HG03025 (cell line): ENCODE data around the gene PUDP.
"Not testable (repeated sequence)": the region's sequence is repeated elsewhere in the genome, so short reads cannot be mapped to it uniquely, and the experiment has no call there.

Source experiments
- ATAC-seq: cut with Tn5 transposase; IDR thresholded peaks from one replicate; pipeline ENCODE4 v1.9.1; 2021; ENCODE audit warnings: mild to moderate bottlenecking, moderate library complexity; ENCODE audit not compliant: unreplicated experiment, low FRiP score

The PUDP gene

DNA sequence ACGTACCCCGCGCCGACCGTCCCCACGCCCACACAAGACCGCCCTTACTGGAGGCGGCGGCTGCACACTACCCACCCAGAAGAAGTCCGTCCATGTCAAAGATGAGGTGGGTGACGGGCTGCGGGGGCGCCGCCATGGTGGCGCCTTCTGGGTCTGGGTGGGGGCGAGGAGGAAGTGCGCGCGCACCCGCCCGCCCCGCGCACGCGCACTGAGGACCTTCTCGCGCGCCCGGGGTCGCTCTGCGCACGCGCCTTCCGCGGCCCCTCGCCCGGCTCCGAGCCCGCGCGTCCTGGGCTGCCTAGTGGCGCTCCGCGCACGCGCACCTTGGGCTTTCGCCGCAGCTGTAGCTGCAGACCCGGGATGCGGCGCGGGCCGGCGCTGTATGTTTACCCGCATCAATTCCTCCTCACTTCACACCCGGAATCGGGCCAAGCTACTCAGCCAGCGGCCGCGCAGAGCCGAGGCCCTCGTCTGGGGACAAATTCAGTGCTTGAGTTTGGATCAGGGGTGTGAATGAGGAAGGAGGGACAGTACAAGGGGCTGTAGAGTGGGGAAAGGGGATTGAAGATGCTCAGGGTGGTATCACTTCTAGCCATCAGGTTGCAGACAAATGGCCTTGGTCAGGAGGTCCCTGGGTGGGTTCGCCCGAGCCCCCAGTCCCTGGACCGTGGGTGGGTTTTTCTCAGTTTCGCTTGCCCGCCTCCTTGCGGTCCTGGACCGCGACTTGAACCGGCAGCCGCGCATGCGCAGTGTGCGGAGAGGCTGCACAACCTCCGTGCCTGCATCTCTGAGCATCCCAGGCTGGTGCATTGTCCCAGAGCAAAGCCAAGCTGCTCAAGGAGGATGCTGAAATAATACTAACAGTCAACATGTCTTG, at the start of gene PUDP:
Gene PUDP (minus strand): TSS at position 176 of the 877 bp plus-strand sequence. CDS start 40 bp downstream, at position 136.
- peak; percentile 81 for ATAC-seq

DNA sequence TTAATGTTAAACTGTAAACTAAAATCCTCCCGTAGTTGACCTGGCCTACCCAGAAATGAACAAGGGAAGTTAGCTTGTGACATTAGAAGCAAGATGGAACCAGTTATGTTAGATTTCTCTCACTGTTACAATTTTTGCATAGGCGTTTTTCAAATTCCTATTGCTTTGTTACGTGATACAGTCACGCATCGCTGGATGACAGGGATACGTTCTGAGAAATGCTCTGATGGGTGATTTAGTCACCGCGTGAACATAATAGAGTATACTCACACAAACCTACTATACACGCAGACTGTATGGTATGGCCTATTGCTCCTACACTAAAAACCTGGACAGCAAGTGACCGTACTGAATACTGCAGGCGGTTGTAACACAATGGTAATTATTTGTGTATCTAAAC, 46.7 kb upstream of the PUDP start:
- no peak for ATAC-seq

DNA sequence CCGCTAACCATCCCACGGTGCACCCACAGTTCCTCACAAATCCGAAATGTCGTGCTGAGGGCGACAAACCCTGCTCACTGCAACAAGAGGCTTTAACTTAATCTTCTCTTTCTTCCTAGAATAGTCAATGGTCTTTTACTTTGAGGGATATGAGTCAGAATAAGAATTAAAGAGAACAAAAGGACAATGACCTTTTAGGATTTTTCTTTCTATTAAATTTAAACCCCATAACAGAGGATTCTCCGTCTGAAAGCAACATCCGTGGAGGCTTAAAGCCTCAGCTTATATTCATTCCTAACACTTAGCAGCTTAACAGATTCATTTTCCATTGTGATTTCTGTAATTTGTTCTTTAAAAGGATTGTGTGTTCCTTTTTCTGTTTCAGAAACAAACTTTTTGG, 44.9 kb upstream of the PUDP start:
- ATAC-seq = no peak

DNA sequence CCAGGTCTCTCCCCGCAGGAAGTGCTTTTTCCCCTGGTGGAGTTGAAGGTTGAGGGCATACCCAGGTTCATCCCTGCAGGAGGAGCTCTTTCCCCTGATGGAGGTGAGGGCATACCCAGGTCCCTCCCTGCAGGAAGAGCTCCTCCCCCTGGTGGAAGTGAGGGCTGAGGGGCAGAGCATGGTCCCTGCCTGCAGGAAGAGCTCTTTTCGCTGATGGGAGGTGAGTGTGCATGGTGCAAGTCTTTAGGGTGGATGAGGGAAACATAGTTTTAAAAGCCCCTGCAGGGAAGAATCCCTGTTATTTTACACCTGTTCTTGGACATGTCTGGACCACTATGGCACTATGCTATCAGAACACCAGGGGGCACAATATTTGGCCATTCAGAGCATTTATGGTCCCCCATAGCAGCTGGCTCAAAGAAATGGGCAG, 43.7 kb upstream of the PUDP start:
- no peak for ATAC-seq

DNA sequence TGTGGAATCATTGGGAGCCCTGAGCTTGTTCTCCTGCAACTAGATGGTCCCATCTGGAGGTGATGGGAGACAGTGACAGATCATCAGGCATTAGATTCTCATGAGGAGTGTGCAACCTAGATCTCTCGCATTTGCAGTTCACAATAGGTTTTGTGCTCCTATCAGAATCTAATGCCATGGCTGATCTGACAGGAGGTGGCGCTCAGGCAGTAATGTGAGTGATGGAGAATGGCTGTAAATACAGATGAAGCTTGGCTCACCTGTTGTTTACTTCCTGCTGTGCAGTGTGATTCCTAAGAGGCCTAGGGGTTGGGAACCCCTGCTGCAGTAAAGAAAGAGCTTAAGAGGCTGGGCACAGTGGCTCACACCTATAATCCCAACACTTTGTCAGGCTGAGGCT, 42.2 kb upstream of the PUDP start:
- ATAC-seq = no peak

DNA sequence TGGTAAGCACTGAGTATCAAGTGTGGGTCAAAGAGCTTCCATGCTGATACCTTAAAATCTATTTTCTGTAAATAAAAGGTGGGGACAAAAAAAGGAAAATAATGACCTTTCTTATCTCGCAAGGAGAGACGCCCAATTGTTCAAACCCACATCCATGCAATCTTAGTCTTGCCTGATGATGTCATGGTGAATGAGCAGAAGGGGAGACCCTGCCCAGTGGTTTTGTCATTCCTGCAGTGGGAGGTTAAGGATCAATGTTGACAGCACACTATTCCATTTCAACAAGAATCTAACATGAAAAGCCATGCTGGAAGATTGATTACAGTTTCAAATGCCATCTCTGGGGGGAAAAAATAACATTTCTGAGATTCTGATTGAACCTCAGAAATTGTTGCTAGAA, 40.7 kb upstream of the PUDP start:
- ATAC-seq = no peak

DNA sequence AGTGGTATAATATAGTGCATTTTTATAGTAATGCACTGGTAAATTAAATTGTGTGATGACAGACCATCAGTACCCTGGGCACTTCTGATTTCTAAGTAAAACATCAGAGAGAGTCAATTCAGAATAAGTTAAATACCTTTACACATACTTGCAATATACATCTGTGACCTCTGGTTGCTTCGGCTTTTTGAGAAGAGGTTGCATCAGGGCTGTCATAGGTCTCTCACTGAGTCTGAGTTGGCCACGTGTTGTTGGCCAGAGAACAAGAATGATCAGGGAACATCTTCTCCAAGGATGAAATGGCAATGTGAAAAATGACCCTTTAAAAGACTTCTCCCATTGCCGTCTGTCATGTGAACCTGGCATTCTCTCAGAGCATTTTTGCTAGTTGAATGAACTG, 36.9 kb upstream of the PUDP start:
- no peak for ATAC-seq

DNA sequence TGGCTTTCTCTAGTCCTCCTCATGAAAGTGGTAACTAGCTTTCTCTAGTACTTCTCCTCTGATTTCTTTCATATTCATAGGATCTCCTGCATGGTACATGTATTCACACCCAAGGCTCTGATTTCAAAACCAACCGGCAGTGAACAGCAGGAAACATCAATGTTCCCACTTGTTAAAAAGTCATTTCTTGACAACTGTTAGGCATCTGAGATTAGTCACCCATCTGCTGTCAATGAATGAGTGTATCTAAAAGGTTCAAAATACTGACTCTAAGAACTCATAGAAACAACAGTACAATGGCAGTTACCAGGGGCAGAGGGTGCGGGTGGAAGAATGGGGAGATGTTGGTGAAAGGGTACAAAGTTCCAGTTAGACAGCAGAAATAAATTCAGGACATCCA, 31.5 kb upstream of the PUDP start:
- no peak for ATAC-seq

DNA sequence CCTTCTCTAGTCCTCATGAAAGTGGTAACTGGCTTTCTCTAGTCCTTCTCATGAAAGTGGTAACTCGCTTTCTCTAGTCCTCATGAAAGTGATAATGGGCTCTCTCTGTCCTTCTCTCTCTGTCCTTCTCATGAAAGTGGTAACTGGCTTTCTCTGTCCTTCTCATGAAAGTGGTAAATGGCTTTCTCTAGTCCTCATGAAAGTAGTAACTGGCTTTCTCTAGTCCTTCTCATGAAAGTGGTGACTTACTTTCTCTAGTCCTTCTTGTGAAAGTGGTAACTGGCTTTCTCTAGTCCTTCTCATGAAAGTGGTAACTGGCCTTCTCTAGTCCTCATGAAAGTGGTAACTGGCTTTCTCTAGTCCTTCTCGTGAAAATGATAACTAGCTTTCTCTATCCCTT, 30.9 kb upstream of the PUDP start:
- not testable (repeated sequence) for ATAC-seq

DNA sequence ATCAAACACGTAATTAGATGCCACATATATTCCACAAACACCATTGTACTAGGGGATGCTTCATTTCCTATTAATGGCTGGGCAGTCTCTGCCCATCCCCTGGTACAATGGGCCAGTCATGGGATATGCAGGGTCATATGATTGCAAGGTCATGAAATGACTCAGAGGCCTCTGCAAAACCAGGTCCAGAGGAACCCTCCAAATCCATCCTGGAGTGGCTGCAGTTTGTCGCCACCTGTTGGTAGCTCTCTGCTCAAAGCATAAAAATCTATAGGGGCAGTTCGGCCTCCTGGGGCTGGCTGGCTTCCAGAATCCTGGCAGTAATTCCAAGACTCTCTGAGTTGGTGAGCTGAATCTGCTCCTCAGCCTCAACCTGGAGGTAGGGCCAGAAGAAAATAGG, 22.9 kb upstream of the PUDP start:
- no peak for ATAC-seq

DNA sequence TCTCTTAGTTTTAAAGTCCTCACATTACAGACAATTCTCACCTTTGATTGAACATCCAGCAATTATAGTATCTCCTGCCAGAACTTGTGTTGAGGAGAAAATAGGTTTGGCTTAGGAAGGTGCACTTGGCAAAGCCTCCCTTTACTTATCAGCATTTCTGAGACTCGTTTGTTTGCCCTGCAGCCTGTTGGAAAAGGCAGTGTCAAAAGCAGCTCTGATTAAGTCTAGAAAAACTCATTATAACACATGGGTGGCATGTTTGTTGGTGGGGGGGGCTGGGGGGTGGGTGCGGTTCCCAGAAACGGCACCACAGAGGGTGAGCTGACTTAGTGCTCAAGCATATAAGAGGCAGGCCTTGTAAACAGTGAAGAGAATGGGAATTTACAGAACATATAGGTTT, 21.7 kb upstream of the PUDP start:
- no peak for ATAC-seq

DNA sequence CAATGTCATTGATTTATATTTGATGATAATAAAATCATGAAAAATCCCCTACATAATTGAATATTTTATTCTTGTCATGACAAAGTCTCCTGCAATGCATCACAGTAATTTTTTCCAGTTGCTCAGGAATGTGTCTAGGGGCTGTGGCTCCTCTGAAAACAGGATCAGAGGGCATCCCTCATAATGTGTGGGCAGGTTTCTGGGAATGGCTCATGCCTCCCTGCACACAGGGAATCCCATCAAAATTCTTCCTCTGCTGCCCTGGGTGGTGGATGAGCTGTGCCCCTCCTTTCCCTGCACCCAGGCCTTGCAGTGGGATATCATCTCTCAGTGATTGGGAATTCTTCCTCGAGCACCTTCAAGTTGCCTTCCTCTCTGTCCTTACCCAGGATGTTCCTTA, 20.4 kb upstream of the PUDP start:
- ATAC-seq = no peak

DNA sequence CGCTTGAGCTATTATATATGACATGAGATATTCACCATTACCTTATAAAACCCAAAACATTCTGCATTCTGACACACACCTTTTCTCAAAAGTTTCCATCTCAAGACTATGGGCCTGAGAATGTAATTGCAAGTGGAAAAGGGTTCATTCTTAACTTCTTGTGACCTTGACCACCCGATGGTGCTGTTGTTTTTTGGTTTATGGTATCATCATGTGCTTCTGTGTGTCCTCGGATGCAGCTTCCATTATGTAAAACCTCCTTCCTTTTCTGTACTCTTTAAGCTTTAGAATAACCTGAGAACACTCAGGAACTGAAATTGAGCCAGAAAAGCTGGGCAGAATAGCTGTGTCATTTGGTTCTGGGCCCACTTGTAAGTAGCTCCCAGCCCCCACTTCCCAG, 16.2 kb upstream of the PUDP start:
- no peak for ATAC-seq

DNA sequence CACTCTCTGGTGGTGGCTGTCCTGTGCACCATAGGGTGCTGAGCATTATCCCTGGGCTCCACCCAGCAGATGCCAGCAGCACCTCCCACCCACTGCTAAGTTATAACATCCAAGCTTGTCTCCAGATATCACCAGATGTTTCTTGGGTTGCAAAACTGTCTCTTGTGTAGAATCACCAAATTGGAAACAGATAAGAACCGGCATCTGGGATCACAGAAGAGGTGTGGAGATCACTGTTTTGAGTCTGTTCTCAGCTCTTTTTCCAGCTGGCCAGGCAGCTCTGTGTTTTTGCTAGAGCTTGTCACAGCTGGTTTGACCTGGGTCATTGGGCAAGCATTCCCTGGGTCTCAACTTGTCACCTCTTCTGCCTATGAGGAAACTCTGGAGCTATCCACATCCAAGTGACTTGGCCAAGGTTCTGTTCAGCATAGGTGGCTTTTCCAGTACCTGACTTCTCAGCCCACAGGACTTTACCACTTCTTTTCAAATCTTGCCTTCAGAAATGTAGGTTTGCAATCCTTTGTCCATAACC, 15.3 kb upstream of the PUDP start:
- no peak for ATAC-seq

DNA sequence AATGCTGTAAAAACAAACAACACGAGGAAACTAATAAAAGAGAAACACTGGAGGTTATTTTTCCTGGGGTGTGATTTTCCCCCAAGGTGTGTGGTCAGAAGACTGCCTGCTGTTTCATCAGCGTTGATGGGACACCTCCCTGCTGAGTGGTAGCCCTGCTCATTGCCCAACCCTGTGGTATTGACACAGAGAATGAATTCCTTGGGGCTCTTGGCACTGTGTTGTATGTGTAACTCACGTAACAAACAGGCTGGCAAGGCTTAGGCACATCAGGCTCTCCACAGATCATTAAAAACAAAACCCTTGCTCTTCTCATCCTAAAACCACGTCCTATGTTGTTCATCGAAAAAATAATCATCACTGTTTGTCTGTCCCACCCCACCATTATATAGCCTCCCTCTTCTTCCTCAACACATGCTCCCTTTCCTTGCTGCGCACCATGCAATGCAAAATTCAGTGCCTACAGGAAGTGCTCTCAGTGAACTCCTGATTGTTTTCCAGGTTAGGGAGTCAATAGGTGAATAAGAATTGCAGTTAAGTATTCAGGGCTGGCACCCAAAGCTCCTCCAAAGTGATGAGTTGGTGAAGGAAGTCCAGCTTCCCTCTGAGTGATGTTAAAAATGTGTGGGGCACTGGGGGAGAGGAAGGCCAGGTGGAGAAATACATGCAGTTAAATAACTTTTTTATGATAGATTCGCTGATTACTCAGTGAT, 11.4 kb upstream of the PUDP start:
- ATAC-seq = no peak

DNA sequence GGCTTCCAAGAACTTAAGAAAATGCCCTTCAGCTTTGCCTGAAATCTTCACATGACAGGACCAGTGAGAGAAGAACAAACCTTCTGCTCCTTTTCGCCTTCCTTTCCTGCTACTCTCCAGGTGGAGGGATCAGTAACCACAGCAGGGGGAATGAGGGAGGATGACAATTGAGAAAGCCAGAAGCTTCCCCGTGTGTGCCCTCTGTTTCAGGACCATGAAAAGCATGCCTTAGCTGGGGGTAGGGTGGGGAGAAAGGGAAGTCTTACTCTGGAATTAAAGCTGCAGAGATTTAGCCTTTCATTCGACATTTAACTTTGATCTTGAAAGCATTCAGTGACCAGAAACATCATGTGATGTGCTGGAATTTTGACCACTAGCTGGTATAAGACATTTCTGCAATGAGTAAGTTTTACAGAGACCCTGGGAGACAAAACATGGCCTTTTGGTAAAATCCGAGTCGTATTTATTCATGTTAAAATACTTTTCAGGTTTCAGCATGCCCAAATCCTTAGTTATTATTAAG, 10.6 kb upstream of the PUDP start:
- no peak for ATAC-seq

DNA sequence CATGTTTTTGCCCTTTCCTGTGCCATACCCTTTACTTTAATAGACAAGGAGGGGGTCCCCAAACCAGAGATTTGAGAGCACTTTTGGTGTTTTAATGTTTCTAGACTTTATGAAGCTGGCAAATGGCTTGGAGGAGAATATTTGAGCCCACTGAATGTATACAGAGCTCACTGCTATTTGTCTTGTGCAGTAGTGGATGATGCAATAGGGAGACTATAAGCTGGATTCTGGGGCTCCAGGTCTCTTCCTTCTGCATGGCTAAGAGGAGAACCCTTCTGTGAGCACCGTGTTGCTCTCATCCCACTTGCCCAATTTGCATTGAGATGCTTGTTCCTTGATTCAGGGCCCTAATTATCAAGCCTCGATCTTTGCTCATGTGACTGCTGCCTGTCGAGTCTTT, 8.9 kb upstream of the PUDP start:
- no peak for ATAC-seq

DNA sequence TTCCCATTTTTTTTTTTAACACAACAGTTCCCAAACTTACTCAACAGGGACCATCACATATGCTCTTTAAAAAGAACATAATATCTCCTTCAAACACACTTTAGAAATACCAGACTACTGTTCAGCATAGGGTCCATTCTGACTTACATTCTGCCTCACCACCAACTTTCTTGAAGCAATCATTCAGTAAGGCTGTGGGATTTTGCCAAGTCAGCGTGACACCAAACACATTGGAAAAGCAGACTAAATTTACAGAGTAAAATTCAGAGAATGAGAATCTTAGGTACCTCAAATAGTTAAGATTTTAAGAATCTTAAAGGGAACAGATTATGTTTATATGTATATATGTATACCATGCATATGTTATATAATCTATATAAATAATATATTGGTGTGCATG, 7.2 kb upstream of the PUDP start:
- ATAC-seq = no peak

DNA sequence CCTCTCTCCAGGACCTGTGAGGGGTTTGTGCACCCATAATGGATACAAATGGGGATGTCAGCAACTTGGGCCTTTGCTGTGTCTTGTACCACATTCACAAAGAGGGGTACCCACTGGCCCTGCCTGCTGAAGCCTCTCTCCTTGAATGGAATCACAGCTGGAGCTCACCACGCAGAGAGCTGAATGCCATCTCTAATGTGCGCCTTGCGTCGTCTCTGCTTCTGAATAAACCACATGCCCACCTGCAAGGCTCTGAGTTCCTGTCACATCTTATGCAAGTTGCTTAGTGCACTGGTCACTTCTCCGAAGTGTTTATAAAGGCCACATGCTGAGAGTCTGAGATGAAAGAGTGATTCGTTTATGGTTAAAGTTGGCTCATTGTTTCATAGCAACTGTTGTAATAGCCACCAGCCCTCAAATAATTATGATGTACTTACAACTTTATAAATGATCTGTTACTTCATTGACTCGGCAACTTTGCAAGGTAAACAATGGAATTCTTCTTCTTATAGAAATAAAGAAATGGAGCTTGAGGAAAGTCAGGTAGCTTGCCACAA, 6.2 kb upstream of the PUDP start:
- ATAC-seq = no peak

DNA sequence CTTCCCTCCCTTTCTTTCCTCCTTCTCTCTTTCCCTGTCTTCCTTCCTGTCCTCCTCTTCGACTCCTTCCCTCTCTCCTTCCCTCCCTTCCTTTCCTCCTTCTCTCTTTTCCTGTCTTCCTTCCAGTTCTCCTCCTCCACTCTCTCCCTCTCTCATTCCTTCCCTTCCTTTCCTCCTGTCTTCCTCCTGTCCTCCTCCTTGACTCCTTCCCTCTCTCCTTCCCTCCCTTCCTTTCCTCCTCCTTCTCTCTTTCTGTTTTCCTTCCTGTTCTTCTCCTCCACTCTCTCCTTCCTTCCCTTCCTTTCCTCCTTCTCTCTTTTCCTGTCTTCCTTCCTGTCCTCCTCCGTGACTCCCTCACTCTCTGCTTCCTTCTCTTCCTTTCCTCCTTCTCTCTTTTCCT, 5.3 kb upstream of the PUDP start:
- ATAC-seq = no peak

DNA sequence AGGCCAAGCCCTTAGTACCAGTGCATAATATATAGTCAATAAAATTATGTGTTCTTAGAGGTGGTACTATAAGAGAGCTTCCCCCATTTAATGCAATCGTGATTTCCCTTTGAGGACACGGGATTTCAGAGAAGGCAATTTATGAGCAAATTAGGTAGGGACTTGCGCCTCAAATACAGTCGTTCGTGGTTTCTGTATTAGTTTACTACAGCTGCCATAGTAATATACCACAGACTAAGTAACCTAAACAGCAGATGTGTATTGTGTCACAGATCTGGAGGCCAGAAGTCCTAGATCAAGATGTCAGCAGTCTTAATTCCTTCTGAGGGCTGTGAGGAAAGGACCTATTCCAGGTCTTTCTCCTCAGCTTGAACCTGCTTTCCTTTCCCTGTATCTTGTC, 1.5 kb upstream of the PUDP start:
- no peak for ATAC-seq
